Neural progenitor cell (in vitro differentiated cells): ENCODE results near the gene IYD. TPM values are rescaled to one million over a fixed set of nuclear protein-coding genes. Genes with fewer than 3 reads are reported as not detected.

ENCODE experiments used
- DNase-seq: peaks from one replicate; pipeline ENCODE4 v3.0.0-alpha.2; 2016; ENCODE audit warnings: low spot score
- H2AFZ ChIP-seq: fragments of 200-600 bp; sonication (generic); replicated peaks from 2 replicates; pipeline ENCODE4 v1.6.1; 2016; ENCODE audit warnings: antibody characterized with exemption
- H3F3A ChIP-seq: fragments of 200-600 bp; sonication (generic); 2 replicates; pipeline ENCODE4 v1.6.1; 2016; ENCODE audit warnings: antibody characterized with exemption, low read depth
- H3K27ac ChIP-seq: fragments of 200-600 bp; sonication (generic); 2 replicates; pipeline ENCODE4 v1.5.1; 2016; ENCODE audit warnings: mild to moderate bottlenecking
- H3K27me3 ChIP-seq: fragments of 200-600 bp; sonication (generic); 2 replicates; pipeline ENCODE4 v1.6.1; 2016; ENCODE audit warnings: mild to moderate bottlenecking, moderate library complexity
- H3K36me3 ChIP-seq: fragments of 200-600 bp; sonication (generic); 2 replicates; pipeline ENCODE4 v1.5.1; 2016
- H3K4me1 ChIP-seq: fragments of 200-600 bp; sonication (generic); 2 replicates; pipeline ENCODE4 v1.6.1; 2016; ENCODE audit warnings: mixed run types
- H3K4me2 ChIP-seq: fragments of 200-600 bp; sonication (generic); 2 replicates; pipeline ENCODE4 v1.6.1; 2016
- H3K4me3 ChIP-seq: fragments of 200-600 bp; sonication (generic); 2 replicates; pipeline ENCODE4 v1.5.1; 2016
- H3K79me2 ChIP-seq: fragments of 200-600 bp; sonication (generic); 2 replicates; pipeline ENCODE4 v1.6.1; 2016; ENCODE audit warnings: low read depth
- H3K9ac ChIP-seq: fragments of 200-600 bp; sonication (generic); 2 replicates; pipeline ENCODE4 v1.6.1; 2016
- H3K9me3 ChIP-seq: fragments of 200-600 bp; sonication (generic); 2 replicates; pipeline ENCODE4 v1.5.1; 2016; ENCODE audit warnings: low read depth
- H4K20me1 ChIP-seq: fragments of 200-600 bp; sonication (generic); 2 replicates; pipeline ENCODE4 v1.6.1; 2016; ENCODE audit warnings: low read depth
- H3K27ac Mint-ChIP-seq: 3 replicates; pipeline ENCODE4 v1.8.0; 2021; ENCODE audit warnings: mixed read lengths
- H3K27me3 Mint-ChIP-seq: 2 replicates; pipeline ENCODE4 v1.8.0; 2022; ENCODE audit warnings: low read depth, mild to moderate bottlenecking, inconsistent platforms, moderate library complexity, mixed read lengths; ENCODE audit not compliant: insufficient read depth
- H3K36me3 Mint-ChIP-seq: 3 replicates; pipeline ENCODE4 v1.8.0; 2021; ENCODE audit warnings: mixed read lengths
- H3K4me1 Mint-ChIP-seq: 3 replicates; pipeline ENCODE4 v1.8.0; 2021; ENCODE audit warnings: mixed read lengths
- H3K4me3 Mint-ChIP-seq: 3 replicates; pipeline ENCODE4 v1.8.0; 2021; ENCODE audit warnings: mild to moderate bottlenecking, moderate library complexity, mixed read lengths
- H3K9me3 Mint-ChIP-seq: 3 replicates; pipeline ENCODE4 v1.8.0; 2020; ENCODE audit warnings: mixed read lengths
- EZH2 ChIP-seq: fragments of 200-600 bp; sonication (generic); IDR thresholded peaks from 2 replicates; pipeline ENCODE4 v1.6.1; 2017; ENCODE audit warnings: antibody characterized with exemption, mild to moderate bottlenecking, moderate library complexity
- EZH2phosphoT487 ChIP-seq: fragments of 200-600 bp; sonication (generic); IDR thresholded peaks from 2 replicates; pipeline ENCODE4 v1.6.1; 2017; ENCODE audit warnings: antibody characterized with exemption
- total RNA-seq: library from RNA; depleted of rRNA; stranded (reverse); fragments of >200 nt; gene quantifications from 2 replicates; pipeline ENCODE4 v1.2.3, GENCODE V29; 2015; ENCODE audit warnings: low replicate concordance
- TF ChIP-seq, protein P1 (sequence below): fragments of 200-600 bp; sonication (generic); IDR thresholded peaks from 2 replicates; pipeline ENCODE4 v1.5.1; 2017; ENCODE audit warnings: antibody characterized with exemption, mild to moderate bottlenecking

The IYD gene
- total RNA-seq, 1 donor from 2014 or later, result not detected

DNA sequence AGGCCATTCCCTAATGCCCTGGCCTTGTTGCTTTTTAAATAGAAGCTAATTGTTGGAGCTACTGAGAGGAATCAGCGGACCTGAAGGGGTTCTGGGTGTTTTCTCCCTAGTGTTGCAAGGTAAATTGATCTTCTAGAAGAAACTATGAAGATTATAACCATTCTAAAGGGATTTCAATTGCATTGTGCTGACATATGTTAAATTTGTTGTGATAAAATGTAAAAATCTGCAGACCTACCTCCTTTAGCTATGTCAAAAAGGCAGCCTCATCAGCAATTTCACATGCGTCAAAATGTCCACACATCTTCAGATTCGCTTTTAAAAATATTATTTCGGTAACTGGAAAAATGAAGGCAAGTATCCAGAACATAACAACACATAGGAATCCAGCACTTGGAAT, 44.4 kb downstream of the IYD start:
- no peaks in the 10 kb centered on the region for H4K20me1 ChIP-seq
- H3K4me3 ChIP-seq, result no peak overlapping the region
- H3K36me3 ChIP-seq, result no peaks in the 10 kb centered on the region
- no peaks in the 10 kb centered on the region for H3K4me1 ChIP-seq
- Mint-ChIP-seq H3K27ac (no peak overlapping the region), H3K36me3 (no peaks in the 10 kb centered on the region), H3K27me3 (peaks cover 7% of the 10 kb centered on the region), H3K4me1 (peaks cover 22% of the 10 kb centered on the region), H3K9me3 (peaks cover 4% of the 10 kb centered on the region), H3K4me3 (no peak overlapping the region)
- DNase-seq, result no peak
- no peak overlapping the region for H3K9ac ChIP-seq
- H2AFZ ChIP-seq, result no peak overlapping the region
- no peaks in the 10 kb centered on the region for H3K9me3 ChIP-seq
- no peaks in the 10 kb centered on the region for H3K79me2 ChIP-seq
- H3K4me2 ChIP-seq, result no peak overlapping the region
- H3K27ac ChIP-seq, result no peak overlapping the region
- H3F3A ChIP-seq, result no peaks in the 10 kb centered on the region
- TF ChIP-seq, protein P1, sequence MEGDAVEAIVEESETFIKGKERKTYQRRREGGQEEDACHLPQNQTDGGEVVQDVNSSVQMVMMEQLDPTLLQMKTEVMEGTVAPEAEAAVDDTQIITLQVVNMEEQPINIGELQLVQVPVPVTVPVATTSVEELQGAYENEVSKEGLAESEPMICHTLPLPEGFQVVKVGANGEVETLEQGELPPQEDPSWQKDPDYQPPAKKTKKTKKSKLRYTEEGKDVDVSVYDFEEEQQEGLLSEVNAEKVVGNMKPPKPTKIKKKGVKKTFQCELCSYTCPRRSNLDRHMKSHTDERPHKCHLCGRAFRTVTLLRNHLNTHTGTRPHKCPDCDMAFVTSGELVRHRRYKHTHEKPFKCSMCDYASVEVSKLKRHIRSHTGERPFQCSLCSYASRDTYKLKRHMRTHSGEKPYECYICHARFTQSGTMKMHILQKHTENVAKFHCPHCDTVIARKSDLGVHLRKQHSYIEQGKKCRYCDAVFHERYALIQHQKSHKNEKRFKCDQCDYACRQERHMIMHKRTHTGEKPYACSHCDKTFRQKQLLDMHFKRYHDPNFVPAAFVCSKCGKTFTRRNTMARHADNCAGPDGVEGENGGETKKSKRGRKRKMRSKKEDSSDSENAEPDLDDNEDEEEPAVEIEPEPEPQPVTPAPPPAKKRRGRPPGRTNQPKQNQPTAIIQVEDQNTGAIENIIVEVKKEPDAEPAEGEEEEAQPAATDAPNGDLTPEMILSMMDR, result no peak
- TF ChIP-seq EZH2 (no peak), EZH2phosphoT487 (no peak)
- peaks cover 18% of the 10 kb centered on the region for H3K27me3 ChIP-seq

DNA sequence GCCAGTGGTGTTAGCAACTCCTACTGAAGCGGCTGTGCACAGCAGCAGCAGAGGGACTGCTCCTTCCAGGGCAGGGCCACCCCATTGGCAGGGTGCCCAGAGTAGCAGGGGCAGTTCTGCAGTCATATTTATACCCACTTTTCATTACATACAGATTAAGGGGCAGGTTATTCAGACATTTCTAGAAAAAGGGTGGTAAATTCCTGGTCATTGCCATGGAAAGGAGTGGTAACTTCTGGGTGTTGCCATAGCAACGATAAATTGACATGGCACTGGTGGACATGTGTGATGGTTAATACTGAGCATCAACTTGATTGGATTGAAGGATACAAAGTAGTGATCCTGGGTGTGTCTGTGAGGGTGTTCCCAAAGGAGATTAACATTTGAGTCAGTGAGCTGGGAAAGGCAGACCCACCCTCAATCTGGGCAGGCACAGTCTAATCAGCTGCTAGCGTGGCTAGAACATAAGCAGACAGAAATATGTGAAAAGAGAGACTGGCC, 45.0 kb downstream of the IYD start:
- Mint-ChIP-seq H3K27ac (no peak overlapping the region), H3K27me3 (peaks cover 7% of the 10 kb centered on the region), H3K4me1 (peaks cover 23% of the 10 kb centered on the region), H3K9me3 (peaks cover 4% of the 10 kb centered on the region), H3K4me3 (no peak overlapping the region), H3K36me3 (no peaks in the 10 kb centered on the region)
- H3K79me2 ChIP-seq, result no peaks in the 10 kb centered on the region
- no peaks in the 10 kb centered on the region for H3K4me1 ChIP-seq
- no peak overlapping the region for H3K4me2 ChIP-seq
- no peaks in the 10 kb centered on the region for H3K36me3 ChIP-seq
- H2AFZ ChIP-seq, result no peak overlapping the region
- no peaks in the 10 kb centered on the region for H3K9me3 ChIP-seq
- no peaks in the 10 kb centered on the region for H3F3A ChIP-seq
- H3K4me3 ChIP-seq, result no peak overlapping the region
- no peak for DNase-seq
- peaks cover 18% of the 10 kb centered on the region for H3K27me3 ChIP-seq
- no peak overlapping the region for H3K9ac ChIP-seq
- TF ChIP-seq EZH2, result no peak
- TF ChIP-seq, protein P1, result no peak
- H4K20me1 ChIP-seq, result no peaks in the 10 kb centered on the region
- no peak overlapping the region for H3K27ac ChIP-seq

- Histone ChIP-seq H3K79me2 (no peaks in the 10 kb centered on the region), H3K9ac (no peak overlapping the region), H3K27ac (no peak overlapping the region), H3K4me1 (no peaks in the 10 kb centered on the region), H3K9me3 (no peaks in the 10 kb centered on the region), H3K4me2 (no peak overlapping the region), H3K4me3 (no peak overlapping the region), H3F3A (no peaks in the 10 kb centered on the region), H4K20me1 (no peaks in the 10 kb centered on the region), H3K36me3 (no peaks in the 10 kb centered on the region), H3K27me3 (peaks cover 18% of the 10 kb centered on the region), H2AFZ (no peak overlapping the region)
- no peak for DNase-seq
- Mint-ChIP-seq H3K4me1 (peaks cover 13% of the 10 kb centered on the region), H3K27me3 (peaks cover 5% of the 10 kb centered on the region), H3K27ac (no peak overlapping the region), H3K4me3 (no peak overlapping the region), H3K36me3 (no peaks in the 10 kb centered on the region), H3K9me3 (peaks cover 7% of the 10 kb centered on the region)
- TF ChIP-seq EZH2phosphoT487 (no peak), EZH2 (no peak)
- TF ChIP-seq, protein P1, result no peak
Observed at GRCh38 chr6:150416128-150416527, 47.3 kb downstream of the IYD start.
